ENCODE results near the gene GOSR2. TPM values are rescaled to one million over a fixed set of nuclear protein-coding genes. Genes with fewer than 3 reads are reported as not detected.

The GOSR2 gene
- total RNA-seq, 1 experiment from 2014 or later, result 52.9 TPM

GRCh38 chr17:46878055-46878454 lies 44.9 kb upstream of the GOSR2 start:
- H3K4me3 ChIP-seq (replicated peaks in 1 of 2; ENCODE audit: low read depth in 1 of 2, low read length in 2 of 2), result no peak overlapping the region
- DNase-seq (ENCODE audit: low read depth, low spot score) (no peak), ATAC-seq (no peak)
- no peaks in the 10 kb centered on the region for H3K9me3 ChIP-seq (ENCODE audit: control insufficient read depth in 1 of 2, insufficient read depth in 1 of 2, low read depth in 1 of 2, low read length in 2 of 2)
- no peaks in the 10 kb centered on the region for H3K79me2 ChIP-seq (ENCODE audit: insufficient read depth, low read length)
- H3K9me2 ChIP-seq (ENCODE audit: insufficient read depth), result no peaks in the 10 kb centered on the region
- intact Hi-C loops (cut with micrococcal nuclease), result no loop called here
- H3K4me2 ChIP-seq (ENCODE audit: low read length), result no peak overlapping the region
- no peak overlapping the region for H3K9ac ChIP-seq (ENCODE audit: low read length)
- BruUV-seq (replicated peaks), result no TSS peak
- no peaks in the 10 kb centered on the region for H4K20me1 ChIP-seq (ENCODE audit: insufficient read depth)
- H3K27me3 ChIP-seq (ENCODE audit: insufficient read depth, low read length), result no peaks in the 10 kb centered on the region
- H3K27ac ChIP-seq (ENCODE audit: low read depth, low read length), result no peak overlapping the region
- TF ChIP-seq, protein P1, sequence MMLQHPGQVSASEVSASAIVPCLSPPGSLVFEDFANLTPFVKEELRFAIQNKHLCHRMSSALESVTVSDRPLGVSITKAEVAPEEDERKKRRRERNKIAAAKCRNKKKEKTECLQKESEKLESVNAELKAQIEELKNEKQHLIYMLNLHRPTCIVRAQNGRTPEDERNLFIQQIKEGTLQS (IDR thresholded peaks at IDR 0.05), result no peak
- no peak for TF ChIP-seq SRF (IDR thresholded peaks at IDR 0.05; ENCODE audit: low read depth)
- TF ChIP-seq ZNF274 (IDR thresholded peaks at IDR 0.05; ENCODE audit: low read depth, low read length), result no peak
- no peak for TF ChIP-seq CBX3 (IDR thresholded peaks at IDR 0.05; ENCODE audit: low read depth)
- no peak for TF ChIP-seq SP1 (IDR thresholded peaks at IDR 0.05; ENCODE audit: low read depth)
- TF ChIP-seq ZBTB33 (IDR thresholded peaks at IDR 0.05; ENCODE audit: extremely low read depth, insufficient replicate concordance, low read length), result no peak
- no peak for TF ChIP-seq ELF1 (IDR thresholded peaks at IDR 0.05; ENCODE audit: borderline replicate concordance, low read depth)
- TF ChIP-seq ZFX (IDR thresholded peaks at IDR 0.05), result no peak
- TF ChIP-seq SIN3A (IDR thresholded peaks at IDR 0.05; ENCODE audit: low read depth), result no peak
- no peak for TF ChIP-seq POLR2A (IDR thresholded peaks at IDR 0.05; ENCODE audit: borderline replicate concordance, extremely low read depth, insufficient read depth, insufficient read length)
- TF ChIP-seq REST (IDR thresholded peaks at IDR 0.05; ENCODE audit: low read depth), result no peak
- TF ChIP-seq EGR1 (IDR thresholded peaks at IDR 0.05; ENCODE audit: low read depth), result no peak
- TF ChIP-seq, protein P2, sequence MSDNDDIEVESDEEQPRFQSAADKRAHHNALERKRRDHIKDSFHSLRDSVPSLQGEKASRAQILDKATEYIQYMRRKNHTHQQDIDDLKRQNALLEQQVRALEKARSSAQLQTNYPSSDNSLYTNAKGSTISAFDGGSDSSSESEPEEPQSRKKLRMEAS (IDR thresholded peaks at IDR 0.05), result no peak
- no peak for TF ChIP-seq EZH2phosphoT487 (IDR thresholded peaks at IDR 0.05; ENCODE audit: borderline replicate concordance)
- no peak for TF ChIP-seq POLR2AphosphoS5 (IDR thresholded peaks at IDR 0.05; ENCODE audit: low read depth, low read length)
- TF ChIP-seq, protein P3, sequence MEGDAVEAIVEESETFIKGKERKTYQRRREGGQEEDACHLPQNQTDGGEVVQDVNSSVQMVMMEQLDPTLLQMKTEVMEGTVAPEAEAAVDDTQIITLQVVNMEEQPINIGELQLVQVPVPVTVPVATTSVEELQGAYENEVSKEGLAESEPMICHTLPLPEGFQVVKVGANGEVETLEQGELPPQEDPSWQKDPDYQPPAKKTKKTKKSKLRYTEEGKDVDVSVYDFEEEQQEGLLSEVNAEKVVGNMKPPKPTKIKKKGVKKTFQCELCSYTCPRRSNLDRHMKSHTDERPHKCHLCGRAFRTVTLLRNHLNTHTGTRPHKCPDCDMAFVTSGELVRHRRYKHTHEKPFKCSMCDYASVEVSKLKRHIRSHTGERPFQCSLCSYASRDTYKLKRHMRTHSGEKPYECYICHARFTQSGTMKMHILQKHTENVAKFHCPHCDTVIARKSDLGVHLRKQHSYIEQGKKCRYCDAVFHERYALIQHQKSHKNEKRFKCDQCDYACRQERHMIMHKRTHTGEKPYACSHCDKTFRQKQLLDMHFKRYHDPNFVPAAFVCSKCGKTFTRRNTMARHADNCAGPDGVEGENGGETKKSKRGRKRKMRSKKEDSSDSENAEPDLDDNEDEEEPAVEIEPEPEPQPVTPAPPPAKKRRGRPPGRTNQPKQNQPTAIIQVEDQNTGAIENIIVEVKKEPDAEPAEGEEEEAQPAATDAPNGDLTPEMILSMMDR (IDR thresholded peaks at IDR 0.05 in 2 of 3, conservative IDR thresholded peaks at IDR 0.05 in 1 of 3; ENCODE audit: borderline replicate concordance in 1 of 3, insufficient read depth in 1 of 3, low read depth in 2 of 3, low read length in 2 of 3), result no peak
- TF ChIP-seq RAD21 (IDR thresholded peaks at IDR 0.05; ENCODE audit: low read depth), result no peak
- H2AFZ ChIP-seq (ENCODE audit: low read depth, low read length, poor library complexity, severe bottlenecking), result no peak overlapping the region
- POLR2A ChIA-PET, result no interaction called here
- RAD21 ChIA-PET (ENCODE audit: low non-redundant PET in 1 of 2, low total read pairs in 2 of 2, uncharacterized antibody in 2 of 2, unreplicated experiment in 2 of 2), result no interaction called here
- CTCF ChIA-PET, result no interaction called here
- H3K4me1 ChIP-seq (ENCODE audit: control insufficient read depth in 1 of 2, insufficient read depth in 2 of 2, low read length in 2 of 2), result peaks cover 3 to 10% of the 10 kb centered on the region in 2 experiments; a peak in 3 of 4 replicates
- H3K36me3 ChIP-seq (ENCODE audit: control insufficient read depth in 1 of 2, insufficient read depth in 2 of 2, low read length in 2 of 2), result no peaks in the 10 kb centered on the region

Data from HCT116 (cell line).